Duodenal mucosa (tissue), 2 donors: ENCODE results near the gene LEKR1.
"Not testable (repeated sequence)": the region's sequence is repeated elsewhere in the genome, so short reads cannot be mapped to it uniquely, and the experiment has no call there.

Source experiments
- H3K27ac ChIP-seq: one replicate; pipeline ENCODE4 v1.7.0; 2013; ENCODE audit warnings: low read depth, low read length
- H3K27me3 ChIP-seq, 2 donors: one replicate each; pipeline ENCODE4 v1.7.0; 2013; ENCODE audit warnings: low read length in 2 of 2, control low read depth in 1 of 2; ENCODE audit not compliant: insufficient read depth in 2 of 2, control insufficient read depth in 1 of 2
- H3K36me3 ChIP-seq, 2 donors: one replicate each; pipeline ENCODE4 v1.7.0; 2013; ENCODE audit warnings: low read length in 2 of 2, control low read depth in 1 of 2; ENCODE audit not compliant: insufficient read depth in 2 of 2, control insufficient read depth in 1 of 2
- H3K4me1 ChIP-seq, 2 donors: one replicate each; pipeline ENCODE4 v1.7.0; 2013; ENCODE audit warnings: low read length in 2 of 2, control low read depth in 1 of 2; ENCODE audit not compliant: insufficient read depth in 2 of 2, control insufficient read depth in 1 of 2
- H3K4me3 ChIP-seq, 2 donors: one replicate each; pipeline ENCODE4 v1.7.0; 2013; ENCODE audit warnings: low read length in 2 of 2, low read depth in 1 of 2
- H3K9ac ChIP-seq, 2 donors: one replicate each; pipeline ENCODE4 v1.7.0; 2013; ENCODE audit warnings: low read length in 2 of 2, low read depth in 1 of 2
- H3K9me3 ChIP-seq, 2 donors: one replicate each; pipeline ENCODE4 v1.7.0; 2013; ENCODE audit warnings: low read length in 2 of 2, control low read depth in 1 of 2; ENCODE audit not compliant: control insufficient read depth in 1 of 2

The LEKR1 gene

GRCh38 chr3:156818890-156819289 is 7.3 kb upstream of the LEKR1 start:
- Histone ChIP-seq H3K27ac (no peak overlapping the region), H3K9me3 (no peaks in the 10 kb centered on the region)

GRCh38 chr3:156819842-156820691 is 6.1 kb upstream of the LEKR1 start:
- H3K4me3 ChIP-seq: no peak overlapping the region
- peaks cover 29 to 38% of the 10 kb centered on the region in 2 donors for H3K4me1 ChIP-seq
- no peaks in the 10 kb centered on the region for H3K36me3 ChIP-seq
- no peak overlapping the region for H3K27ac ChIP-seq
- H3K27me3 ChIP-seq: no peaks in the 10 kb centered on the region
- no peaks in the 10 kb centered on the region for H3K9me3 ChIP-seq
- no peak overlapping the region for H3K9ac ChIP-seq

More at GRCh38 chr3:156818890-156819289, 7.3 kb upstream of the LEKR1 start:
- no peaks in the 10 kb centered on the region for H3K27me3 ChIP-seq
- H3K36me3 ChIP-seq: no peaks in the 10 kb centered on the region
- no peak overlapping the region for H3K4me3 ChIP-seq
- peaks cover 26 to 35% of the 10 kb centered on the region in 2 donors for H3K4me1 ChIP-seq
- H3K9ac ChIP-seq: no peak overlapping the region

DNA sequence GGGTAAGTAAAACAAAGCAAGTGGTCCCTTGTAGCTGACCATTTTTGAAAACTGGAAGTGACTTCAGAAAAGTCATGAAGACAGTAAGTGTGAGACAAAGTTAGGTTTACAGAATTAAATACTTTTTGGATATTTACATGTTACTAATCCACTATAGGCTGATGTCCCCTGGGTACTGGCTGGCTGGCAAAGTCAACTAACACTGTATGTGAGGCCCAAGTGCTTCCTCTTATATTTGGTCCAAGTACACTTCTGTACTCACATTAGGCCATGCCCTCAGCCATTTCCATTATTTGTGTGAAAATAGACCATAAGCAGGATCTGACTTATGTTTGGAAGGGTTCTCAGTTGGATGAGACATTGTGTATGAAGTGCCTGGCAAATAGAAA is 5.5 kb upstream of the LEKR1 start:
- no peaks in the 10 kb centered on the region for H3K9me3 ChIP-seq
- H3K9ac ChIP-seq: no peak overlapping the region
- no peak overlapping the region for H3K27ac ChIP-seq

GRCh38 chr3:156822626-156823260 is 3.4 kb upstream of the LEKR1 start:
- H3K27ac ChIP-seq, H3K4me3 ChIP-seq, H3K9me3 ChIP-seq, H3K27me3 ChIP-seq, H3K36me3 ChIP-seq, H3K9ac ChIP-seq: not testable (repeated sequence)
- H3K4me1 ChIP-seq: peaks cover 19 to 35% of the 10 kb centered on the region in 2 donors

More for the DNA sequence above, 5.5 kb upstream of the LEKR1 start:
- no peaks in the 10 kb centered on the region for H3K36me3 ChIP-seq
- no peak overlapping the region for H3K4me3 ChIP-seq
- no peaks in the 10 kb centered on the region for H3K27me3 ChIP-seq
- peaks cover 28 to 35% of the 10 kb centered on the region in 2 donors for H3K4me1 ChIP-seq

GRCh38 chr3:156825795-156826143 is 384 bp upstream of the LEKR1 start:
- H3K4me1 ChIP-seq: peaks cover 8 to 10% of the 10 kb centered on the region in 2 donors

GRCh38 chr3:156826896-156827882 is 1.0 kb downstream of the LEKR1 start:
- Histone ChIP-seq H3K9ac (peak overlapping the region; percentile 94), H3K27ac (peak overlapping the region; percentile 97), H3K4me3 (peak overlapping the region; percentile 83 to 84), H3K36me3 (no peaks in the 10 kb centered on the region), H3K4me1 (peaks cover 8 to 10% of the 10 kb centered on the region in 2 donors), H3K27me3 (no peaks in the 10 kb centered on the region), H3K9me3 (no peaks in the 10 kb centered on the region)

More at GRCh38 chr3:156825795-156826143, 384 bp upstream of the LEKR1 start:
- Histone ChIP-seq H3K36me3 (no peaks in the 10 kb centered on the region), H3K4me3 (peak overlapping the region; percentile 83 to 84), H3K9ac (peak overlapping the region; percentile 94), H3K9me3 (no peaks in the 10 kb centered on the region), H3K27ac (peak overlapping the region; percentile 97), H3K27me3 (no peaks in the 10 kb centered on the region)

DNA sequence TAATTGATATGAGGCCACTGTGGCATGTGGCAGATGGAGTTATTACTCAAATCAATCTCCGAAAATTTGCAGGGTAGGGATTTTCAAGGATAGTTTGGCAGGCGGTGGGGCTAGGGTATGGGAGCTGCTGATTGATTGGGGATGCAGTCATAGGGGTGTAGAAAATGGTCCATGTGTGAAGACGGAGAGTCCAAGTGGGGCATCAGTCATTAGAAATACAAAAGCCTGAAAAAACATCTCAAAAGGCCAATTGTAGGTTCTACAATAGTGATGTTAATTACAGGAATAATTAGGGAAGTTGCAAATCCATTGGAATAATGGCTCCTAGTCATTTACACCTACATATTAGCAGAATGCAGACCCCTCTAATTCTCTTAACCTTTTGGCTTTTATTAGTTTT is 4.9 kb downstream of the LEKR1 start:
- Histone ChIP-seq H3K4me3 (no peak overlapping the region), H3K27me3 (no peaks in the 10 kb centered on the region), H3K4me1 (peaks cover 0 to 7% of the 10 kb centered on the region in 2 donors), H3K9me3 (no peaks in the 10 kb centered on the region), H3K27ac (no peak overlapping the region), H3K36me3 (no peaks in the 10 kb centered on the region), H3K9ac (no peak overlapping the region)

- H3K36me3 ChIP-seq: no peaks in the 10 kb centered on the region
- H3K27me3 ChIP-seq: no peaks in the 10 kb centered on the region
- no peak overlapping the region for H3K9ac ChIP-seq
- H3K27ac ChIP-seq: no peak overlapping the region
- H3K4me3 ChIP-seq: no peak overlapping the region
- H3K4me1 ChIP-seq: no peaks in the 10 kb centered on the region
- H3K9me3 ChIP-seq: no peaks in the 10 kb centered on the region
These were observed 8.3 kb downstream of the LEKR1 start for GRCh38 chr3:156834435-156834834.

DNA sequence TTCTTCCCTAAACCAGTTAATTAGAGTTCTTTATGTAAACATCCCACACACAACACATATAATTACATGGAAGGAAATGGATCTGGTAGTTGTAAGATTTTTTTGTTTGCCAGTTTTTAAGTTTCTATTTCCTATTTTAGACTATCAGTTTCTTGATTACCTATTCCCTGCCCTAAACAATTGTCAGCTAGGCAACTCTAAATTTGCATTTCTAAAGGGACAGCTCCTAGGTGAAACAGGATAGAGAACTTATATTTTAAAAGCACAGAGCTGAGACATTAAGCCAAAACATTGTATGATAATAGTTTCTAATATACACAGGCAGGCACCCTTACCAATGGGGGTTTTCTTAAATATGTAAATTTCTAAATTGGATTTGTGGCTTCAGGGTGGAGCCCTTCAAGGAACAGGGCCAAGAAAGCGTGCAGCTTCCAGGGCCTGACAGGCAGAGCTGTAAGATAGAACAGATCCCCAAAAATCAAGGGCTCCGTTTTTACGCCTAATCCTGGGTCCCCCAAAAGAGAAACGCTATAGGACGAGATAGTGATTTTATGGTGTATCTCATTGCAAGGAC is 8.9 kb downstream of the LEKR1 start:
- H3K27me3 ChIP-seq: no peaks in the 10 kb centered on the region
- H3K36me3 ChIP-seq: no peaks in the 10 kb centered on the region
- H3K9ac ChIP-seq: no peak overlapping the region
- H3K4me1 ChIP-seq: no peaks in the 10 kb centered on the region
- H3K4me3 ChIP-seq: no peak overlapping the region
- no peaks in the 10 kb centered on the region for H3K9me3 ChIP-seq
- H3K27ac ChIP-seq: no peak overlapping the region
